Smooth muscle cell (in vitro differentiated cells): Measurements from ENCODE around the gene SORCS3. TPM values are rescaled to one million over a fixed set of nuclear protein-coding genes. Genes with fewer than 3 reads are reported as not detected.

Experiments used
- DNase-seq: peaks from one replicate; lab custom pipeline; 2025; ENCODE audit not compliant: unreplicated experiment; lab: John Stamatoyannopoulos, UW
- H2AFZ ChIP-seq: fragments of 200-600 bp; sonication (generic); 2 replicates; pipeline ENCODE4 v1.6.0; 2016; ENCODE audit warnings: antibody characterized with exemption, low read depth, mild to moderate bottlenecking
- H3F3A ChIP-seq: fragments of 200-600 bp; sonication (generic); 2 replicates; pipeline ENCODE4 v1.6.0; 2017; ENCODE audit warnings: antibody characterized with exemption, low read depth
- H3K27ac ChIP-seq: fragments of 200-600 bp; sonication (generic); 2 replicates; pipeline ENCODE4 v1.5.1; 2016; ENCODE audit warnings: low read depth, mild to moderate bottlenecking
- H3K27me3 ChIP-seq: fragments of 200-600 bp; sonication (generic); 2 replicates; pipeline ENCODE4 v1.6.1; 2016; ENCODE audit warnings: low read depth, mild to moderate bottlenecking
- H3K36me3 ChIP-seq: fragments of 200-600 bp; sonication (generic); 2 replicates; pipeline ENCODE4 v1.5.1; 2016; ENCODE audit warnings: low read depth
- H3K4me1 ChIP-seq: fragments of 200-600 bp; sonication (generic); 2 replicates; pipeline ENCODE4 v1.5.1; 2016; ENCODE audit warnings: low read depth
- H3K4me2 ChIP-seq: fragments of 200-600 bp; sonication (generic); 2 replicates; pipeline ENCODE4 v1.6.0; 2016; ENCODE audit warnings: mild to moderate bottlenecking
- H3K4me3 ChIP-seq: fragments of 200-600 bp; sonication (generic); 2 replicates; pipeline ENCODE4 v1.5.1; 2016; ENCODE audit warnings: mild to moderate bottlenecking
- H3K79me2 ChIP-seq: fragments of 200-600 bp; sonication (generic); 2 replicates; pipeline ENCODE4 v1.6.0; 2016; ENCODE audit warnings: low read depth, mild to moderate bottlenecking
- H3K9ac ChIP-seq: fragments of 200-600 bp; sonication (generic); 2 replicates; pipeline ENCODE4 v1.6.0; 2016; ENCODE audit warnings: low read depth
- H3K9me3 ChIP-seq: fragments of 200-600 bp; sonication (generic); replicated peaks from 2 replicates; pipeline ENCODE4 v1.5.1; 2016; ENCODE audit warnings: low read depth
- H4K20me1 ChIP-seq: fragments of 200-600 bp; sonication (generic); 2 replicates; pipeline ENCODE4 v1.6.0; 2016; ENCODE audit warnings: low read depth
- WGBS: methylation state at CpG from one replicate; pipeline ENCODE4 v1.1.7; 2016; ENCODE audit warnings: low lambda C conversion rate; 5-methylcytosine and 5-hydroxymethylcytosine counted together
- polyA plus RNA-seq: library from polyadenylated mRNA; unstranded; fragments of >200 nt; fragmentation: Nextera tagmentation; extraction: Ambion mirVana; gene quantifications from 2 replicates; pipeline ENCODE4 v1.2.1, GENCODE V29; 2016
- total RNA-seq: library from RNA; depleted of rRNA; stranded (reverse); fragments of >200 nt; gene quantifications from 2 replicates; pipeline ENCODE4 v1.2.3, GENCODE V29; 2014
- TF ChIP-seq, protein P1 (sequence below): fragments of 200-600 bp; sonication (generic); IDR thresholded peaks from 2 replicates; pipeline ENCODE4 v1.5.1; 2017; ENCODE audit warnings: borderline replicate concordance, mild to moderate bottlenecking, antibody characterized with exemption; ENCODE audit not compliant: insufficient read depth, poor library complexity, severe bottlenecking

SORCS3 gene
- total RNA-seq, result not detected in 2 replicates
- polyA plus RNA-seq, result not detected in 2 replicates

DNA sequence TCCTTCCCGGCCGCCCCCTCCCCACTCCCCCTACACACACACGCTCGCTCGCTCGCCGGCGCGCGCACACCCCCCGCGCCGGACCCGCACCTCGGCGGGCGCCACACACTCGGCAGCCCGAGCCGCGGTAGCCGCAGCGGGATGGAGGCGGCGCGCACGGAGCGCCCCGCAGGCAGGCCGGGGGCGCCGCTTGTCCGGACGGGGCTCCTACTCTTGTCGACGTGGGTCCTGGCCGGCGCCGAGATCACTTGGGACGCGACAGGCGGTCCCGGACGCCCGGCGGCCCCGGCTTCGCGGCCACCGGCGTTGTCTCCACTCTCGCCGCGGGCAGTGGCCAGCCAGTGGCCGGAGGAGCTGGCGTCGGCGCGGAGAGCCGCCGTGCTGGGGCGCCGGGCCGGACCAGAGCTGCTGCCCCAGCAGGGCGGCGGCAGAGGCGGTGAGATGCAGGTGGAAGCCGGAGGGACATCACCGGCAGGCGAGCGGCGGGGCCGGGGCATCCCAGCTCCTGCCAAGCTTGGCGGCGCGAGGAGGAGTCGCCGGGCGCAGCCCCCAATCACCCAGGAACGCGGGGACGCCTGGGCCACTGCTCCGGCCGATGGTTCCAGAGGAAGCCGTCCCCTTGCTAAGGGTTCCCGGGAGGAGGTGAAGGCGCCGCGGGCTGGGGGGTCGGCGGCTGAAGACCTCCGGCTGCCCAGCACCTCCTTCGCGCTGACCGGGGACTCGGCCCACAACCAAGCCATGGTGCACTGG is at the start of gene SORCS3:
Gene SORCS3, plus strand, starts transcription at position 104 of the 750 bp plus-strand sequence.
- H3K4me2 ChIP-seq, result peak within 1 kb of the TSS; percentile 80
- no peak within 1 kb of the TSS for H2AFZ ChIP-seq
- no peaks in the 10 kb centered on the region for H3K79me2 ChIP-seq
- peaks cover 100% of the 10 kb centered on the region for H3K27me3 ChIP-seq
- H3K36me3 ChIP-seq, result no peaks in the 10 kb centered on the region
- WGBS, result 1% methylated on average over 90 of the region's 96 CpGs
- H3K4me1 ChIP-seq, result peaks cover 16% of the 10 kb centered on the region
- TF ChIP-seq, protein P1, sequence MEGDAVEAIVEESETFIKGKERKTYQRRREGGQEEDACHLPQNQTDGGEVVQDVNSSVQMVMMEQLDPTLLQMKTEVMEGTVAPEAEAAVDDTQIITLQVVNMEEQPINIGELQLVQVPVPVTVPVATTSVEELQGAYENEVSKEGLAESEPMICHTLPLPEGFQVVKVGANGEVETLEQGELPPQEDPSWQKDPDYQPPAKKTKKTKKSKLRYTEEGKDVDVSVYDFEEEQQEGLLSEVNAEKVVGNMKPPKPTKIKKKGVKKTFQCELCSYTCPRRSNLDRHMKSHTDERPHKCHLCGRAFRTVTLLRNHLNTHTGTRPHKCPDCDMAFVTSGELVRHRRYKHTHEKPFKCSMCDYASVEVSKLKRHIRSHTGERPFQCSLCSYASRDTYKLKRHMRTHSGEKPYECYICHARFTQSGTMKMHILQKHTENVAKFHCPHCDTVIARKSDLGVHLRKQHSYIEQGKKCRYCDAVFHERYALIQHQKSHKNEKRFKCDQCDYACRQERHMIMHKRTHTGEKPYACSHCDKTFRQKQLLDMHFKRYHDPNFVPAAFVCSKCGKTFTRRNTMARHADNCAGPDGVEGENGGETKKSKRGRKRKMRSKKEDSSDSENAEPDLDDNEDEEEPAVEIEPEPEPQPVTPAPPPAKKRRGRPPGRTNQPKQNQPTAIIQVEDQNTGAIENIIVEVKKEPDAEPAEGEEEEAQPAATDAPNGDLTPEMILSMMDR, result no peak
- H3F3A ChIP-seq, result no peaks in the 10 kb centered on the region
- no peak for DNase-seq
- H4K20me1 ChIP-seq, result no peaks in the 10 kb centered on the region
- no peak within 1 kb of the TSS for H3K9ac ChIP-seq
- H3K4me3 ChIP-seq, result peak within 1 kb of the TSS; percentile 37
- no peak within 1 kb of the TSS for H3K27ac ChIP-seq
- no peaks in the 10 kb centered on the region for H3K9me3 ChIP-seq

DNA sequence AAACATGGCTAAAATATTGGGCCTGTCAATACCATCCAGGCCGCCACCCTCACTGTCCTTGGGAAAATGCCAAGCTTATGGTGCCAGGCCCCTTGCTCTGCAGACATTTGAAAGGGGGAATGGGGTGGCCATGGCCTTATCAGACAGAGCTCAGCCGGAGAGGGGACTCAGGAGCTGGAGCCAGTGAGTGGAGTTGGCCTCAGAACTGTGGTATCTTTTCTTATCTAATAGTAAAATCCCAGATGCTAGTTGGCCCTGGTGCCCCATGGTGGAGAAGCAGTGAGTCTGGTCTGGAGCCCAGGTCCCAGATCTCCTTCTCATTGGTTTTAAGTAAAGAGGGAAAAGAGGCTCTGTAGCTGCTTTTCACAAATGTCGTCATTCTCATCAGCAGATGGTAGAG is 49.6 kb upstream of the SORCS3 start:
- H3K4me3 ChIP-seq, result no peak overlapping the region
- no peaks in the 10 kb centered on the region for H3K9me3 ChIP-seq
- H3K4me2 ChIP-seq, result no peak overlapping the region
- no peak for DNase-seq
- no peaks in the 10 kb centered on the region for H3F3A ChIP-seq
- H2AFZ ChIP-seq, result no peak overlapping the region
- 68% methylated on average over 3 of the region's 3 CpGs for WGBS
- no peaks in the 10 kb centered on the region for H4K20me1 ChIP-seq
- TF ChIP-seq, protein P1, result no peak
- no peak overlapping the region for H3K9ac ChIP-seq
- H3K36me3 ChIP-seq, result no peaks in the 10 kb centered on the region
- peaks cover 5% of the 10 kb centered on the region for H3K4me1 ChIP-seq
- H3K27ac ChIP-seq, result no peak overlapping the region
- H3K27me3 ChIP-seq, result peaks cover 14% of the 10 kb centered on the region
- H3K79me2 ChIP-seq, result no peaks in the 10 kb centered on the region

DNA sequence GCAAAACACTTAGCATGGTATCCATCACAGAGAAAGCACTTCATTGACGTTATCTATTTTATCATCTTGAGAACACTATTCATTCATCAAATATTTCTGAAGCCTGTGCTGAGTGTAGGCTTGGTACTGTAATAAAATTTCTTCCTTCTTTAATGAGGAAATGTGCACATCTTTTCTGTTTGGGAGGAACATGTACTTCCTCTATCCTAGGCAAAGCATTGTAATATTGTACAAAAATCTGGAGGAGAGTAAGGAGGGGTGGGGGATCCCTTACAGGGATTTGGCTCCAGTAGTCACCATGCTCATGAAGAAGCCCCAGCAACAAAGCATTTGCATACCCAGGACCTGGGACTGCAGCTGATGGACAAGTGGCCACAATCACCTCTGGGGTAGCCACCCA is 39.9 kb upstream of the SORCS3 start:
- H3K27me3 ChIP-seq, result peaks cover 16% of the 10 kb centered on the region
- TF ChIP-seq, protein P1, result no peak
- no peaks in the 10 kb centered on the region for H4K20me1 ChIP-seq

More for the DNA sequence above, 39.9 kb upstream of the SORCS3 start:
- Histone ChIP-seq H3F3A (no peaks in the 10 kb centered on the region), H3K4me1 (no peaks in the 10 kb centered on the region), H2AFZ (no peak overlapping the region), H3K4me3 (no peak overlapping the region), H3K36me3 (no peaks in the 10 kb centered on the region), H3K9ac (no peak overlapping the region), H3K79me2 (no peaks in the 10 kb centered on the region), H3K27ac (no peak overlapping the region), H3K4me2 (no peak overlapping the region), H3K9me3 (no peaks in the 10 kb centered on the region)
- WGBS, result 91% methylated on average over 1 of the region's 1 CpG
- no peak for DNase-seq
